Measurements from ENCODE around the gene ZNF584. TPM values are rescaled to one million over a fixed set of nuclear protein-coding genes. Genes with fewer than 3 reads are reported as not detected.
A peak's percentile ranks its signal among the peaks of the same experiment; 100 is the strongest.

The ZNF584 gene
- 17.9 TPM for total RNA-seq

GRCh38 chr19:58408152-58409009, at the start of gene ZNF584:
Gene ZNF584 (plus strand): TSS chr19:58408649. CDS start chr19:58409148, 499 bp downstream.
- no peaks in the 10 kb centered on the region for H3K27me3 ChIP-seq
- peak; percentile 76 to 97 for DNase-seq (ENCODE audit: low spot score in 2 of 2)
- peaks cover 0 to 3% of the 10 kb centered on the region in 2 donors for H3K36me3 ChIP-seq
- H3K4me3 ChIP-seq: peak within 1 kb of the TSS; percentile 97
- TF ChIP-seq CTCF (IDR thresholded peaks at IDR 0.05): no peak
- intact Hi-C loops (cut with DNase I): loop anchor here (1.0 kb wide), 1 partner anchor 32 kb away; the partner anchor contains the start of gene ZNF132
- H3K9me3 ChIP-seq: no peaks in the 10 kb centered on the region
- H3K4me1 ChIP-seq: peaks cover 3 to 16% of the 10 kb centered on the region in 2 donors
- peak within 1 kb of the TSS; percentile 86 to 93 for H3K27ac ChIP-seq

- Histone ChIP-seq H3K4me3 (peak overlapping the region; percentile 67 to 74), H3K4me1 (peaks cover 0 to 7% of the 10 kb centered on the region in 2 donors), H3K27ac (peak overlapping the region; percentile 86 to 94), H3K36me3 (no peaks in the 10 kb centered on the region), H3K27me3 (no peaks in the 10 kb centered on the region), H3K9me3 (no peaks in the 10 kb centered on the region)
- TF ChIP-seq CTCF (IDR thresholded peaks at IDR 0.05): no peak
- DNase-seq (ENCODE audit: low spot score in 2 of 2): peak in 1 of 2 donors; percentile 72
- intact Hi-C loops (cut with DNase I): loop anchor here (1.0 kb wide), 5 partner anchors 19 to 157 kb away; partner anchors contain the start of genes ERVK3-1, RPS5, ZBTB45 and ZNF837
Measured at GRCh38 chr19:58361900-58362271, 46.6 kb upstream of the ZNF584 start.

- intact Hi-C loops (cut with DNase I): loop anchor here (1.0 kb wide), 5 partner anchors 19 to 157 kb away; partner anchors contain the start of genes ERVK3-1, RPS5, ZBTB45 and ZNF837
- H3K36me3 ChIP-seq: no peaks in the 10 kb centered on the region
- no peak for TF ChIP-seq CTCF (IDR thresholded peaks at IDR 0.05)
- H3K27me3 ChIP-seq: no peaks in the 10 kb centered on the region
- H3K27ac ChIP-seq: peak within 1 kb of the TSS; percentile 86 to 94
- H3K4me3 ChIP-seq: peak within 1 kb of the TSS; percentile 67 to 74
- peak; percentile 78 to 97 for DNase-seq (ENCODE audit: low spot score in 2 of 2)
- no peaks in the 10 kb centered on the region for H3K9me3 ChIP-seq
- peaks cover 0 to 7% of the 10 kb centered on the region in 2 donors for H3K4me1 ChIP-seq
Measured at GRCh38 chr19:58362272-58362994, 46.0 kb upstream of the ZNF584 start, which contains the start of gene ZNF497. Gene ZNF497 (minus strand): TSS chr19:58362751. CDS start chr19:58357635, 5,116 bp downstream.

GRCh38 chr19:58364146-58364545, 44.3 kb upstream of the ZNF584 start:
- intact Hi-C loops (cut with DNase I): no loop called here
- no peak for DNase-seq (ENCODE audit: low spot score in 2 of 2)
- Histone ChIP-seq H3K4me1 (peaks cover 0 to 7% of the 10 kb centered on the region in 2 donors), H3K27ac (no peak overlapping the region), H3K27me3 (no peaks in the 10 kb centered on the region), H3K36me3 (no peaks in the 10 kb centered on the region), H3K9me3 (no peaks in the 10 kb centered on the region), H3K4me3 (no peak overlapping the region)
- no peak for TF ChIP-seq CTCF (IDR thresholded peaks at IDR 0.05)

- no peaks in the 10 kb centered on the region for H3K36me3 ChIP-seq
- no peak overlapping the region for H3K27ac ChIP-seq
- no peaks in the 10 kb centered on the region for H3K9me3 ChIP-seq
- intact Hi-C loops (cut with DNase I): no loop called here
- H3K4me3 ChIP-seq: no peak overlapping the region
- H3K27me3 ChIP-seq: no peaks in the 10 kb centered on the region
- no peak for DNase-seq (ENCODE audit: low spot score in 2 of 2)
- no peaks in the 10 kb centered on the region for H3K4me1 ChIP-seq
- TF ChIP-seq CTCF (IDR thresholded peaks at IDR 0.05): no peak
Measured at GRCh38 chr19:58366585-58367430, 41.6 kb upstream of the ZNF584 start.
